Sigmoid colon (tissue), 7 donors: Measurements from ENCODE around the gene LARP4. TPM values are rescaled to one million over a fixed set of nuclear protein-coding genes. Genes with fewer than 3 reads are reported as not detected.
A peak's percentile ranks its signal among the peaks of the same experiment; 100 is the strongest.
"Not testable (repeated sequence)": the region's sequence is repeated elsewhere in the genome, so short reads cannot be mapped to it uniquely, and the experiment has no call there.

Experiments used
- DNase-seq: peaks from one replicate; pipeline ENCODE4 v3.0.0-alpha.2; 2019
- H3K27ac ChIP-seq, 4 donors: fragments of 200-600 bp; sonication (generic); one replicate each; pipeline ENCODE4 v1.5.1; 2016 to 2019; ENCODE audit warnings: mild to moderate bottlenecking in 1 of 4
- H3K27me3 ChIP-seq, 3 donors: fragments of 200-600 bp; sonication (generic); one replicate each; pipeline ENCODE4 v1.5.1; 2019; ENCODE audit warnings: mild to moderate bottlenecking in 1 of 3
- H3K36me3 ChIP-seq, 4 donors: fragments of 200-600 bp; sonication (generic); one replicate each; pipeline ENCODE4 v1.5.1; 2016 to 2019
- H3K4me1 ChIP-seq, 4 donors: fragments of 200-600 bp; sonication (generic); one replicate each; pipeline ENCODE4 v1.5.1; 2017 to 2019
- H3K4me3 ChIP-seq, 4 donors: fragments of 200-600 bp; sonication (generic); one replicate each; pipeline ENCODE4 v1.5.1; 2017 to 2019; ENCODE audit warnings: mild to moderate bottlenecking in 2 of 4, moderate library complexity in 1 of 4
- H3K9me3 ChIP-seq, 4 donors: fragments of 200-600 bp in 3 of 4; sonication (generic) in 3 of 4; one replicate each; pipeline versions ENCODE4 v1.5.1 to v1.6.1; 2013 to 2019
- EP300 ChIP-seq, 4 donors: sonication (generic); formaldehyde crosslinking; IDR thresholded peaks; one replicate each; pipeline ENCODE4 v1.6.1; 2017; ENCODE audit warnings: antibody characterized with exemption in 4 of 4
- POLR2A ChIP-seq, 2 donors: fragments of 450-650 bp; IDR thresholded peaks; one replicate each; pipeline ENCODE4 v1.6.1; 2016; ENCODE audit warnings: antibody characterized with exemption in 2 of 2, mild to moderate bottlenecking in 2 of 2, moderate library complexity in 2 of 2
- POLR2AphosphoS5 ChIP-seq, 4 donors: sonication (generic); formaldehyde crosslinking; IDR thresholded peaks; one replicate each; pipeline ENCODE4 v1.6.1; 2017; ENCODE audit warnings: antibody characterized with exemption in 4 of 4
- WGBS, 2 donors: extraction: QIAGEN DNeasy Blood & Tissue Kit; methylation state at CpG; one replicate each; pipeline ENCODE4 v1.1.7; 2013; 5-methylcytosine and 5-hydroxymethylcytosine counted together
- intact Hi-C: fragments of 100-400 bp; cut with DNase I; formaldehyde crosslinking; loops from one replicate; pipeline ENCODE4 v1.15.1; 2023
- polyA plus RNA-seq, 3 donors: library from polyadenylated mRNA; stranded (reverse); fragments of 200-250 nt; gene quantifications; one replicate each; pipeline ENCODE4 v1.2.3, GENCODE V29; 2013
- total RNA-seq, 4 donors: library from RNA; depleted of rRNA; stranded (reverse); fragments of >200 nt; gene quantifications; one replicate each; pipeline ENCODE4 v1.1.0, GENCODE V29; 2016
- TF ChIP-seq, protein P1 (sequence below), 4 experiments: fragments of 450-650 bp in 3 of 4; fragments of 200-600 bp in 1 of 4; IDR thresholded peaks; one replicate each; pipeline ENCODE4 v1.5.1; 2016 to 2019; ENCODE audit warnings: antibody characterized with exemption in 4 of 4, mild to moderate bottlenecking in 3 of 4, moderate library complexity in 2 of 4
- donor health status: healthy with polysubstance abuse.
- donor health status: Bipolar disorder and iron deficiency.
- donor health status: healthy.

The LARP4 gene
- total and polyA plus RNA-seq, 7 donors: 4.9 to 78.4 (median 51.9) TPM

DNA sequence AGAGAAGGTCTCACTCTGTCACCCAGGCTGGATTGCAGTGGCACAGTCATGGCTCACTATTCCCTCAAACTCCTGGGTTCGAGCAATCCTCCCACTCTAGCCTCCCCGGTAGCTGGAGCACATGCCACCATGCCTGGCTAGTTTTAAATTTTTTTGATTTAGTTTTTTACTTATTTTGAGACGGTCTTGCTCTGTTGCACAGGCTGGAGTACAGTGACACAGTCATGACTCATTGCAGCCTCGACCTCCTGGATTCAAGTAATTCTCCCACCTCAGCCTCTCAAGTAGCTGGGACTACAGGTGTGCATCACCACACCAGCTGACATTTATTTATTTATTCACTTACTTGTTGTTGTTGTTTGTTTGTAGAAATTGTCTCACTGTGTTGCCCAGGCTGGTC, 81.9 kb downstream of the LARP4 start:
- Histone ChIP-seq H3K36me3 (peaks cover 0 to 15% (median 0%) of the 10 kb centered on the region in 4 donors), H3K4me1 (no peaks in the 10 kb centered on the region), H3K27me3 (no peaks in the 10 kb centered on the region), H3K9me3 (no peaks in the 10 kb centered on the region), H3K4me3 (no peak overlapping the region), H3K27ac (no peak overlapping the region)
- WGBS, 2 donors: 90 to 93% methylated on average over 4 of the region's 4 CpGs
- no peak for DNase-seq
- TF ChIP-seq POLR2AphosphoS5 (IDR thresholded peaks at IDR 0.05) (no peak), POLR2A (IDR thresholded peaks at IDR 0.05) (no peak), EP300 (IDR thresholded peaks at IDR 0.05) (no peak)
- TF ChIP-seq, protein P1, sequence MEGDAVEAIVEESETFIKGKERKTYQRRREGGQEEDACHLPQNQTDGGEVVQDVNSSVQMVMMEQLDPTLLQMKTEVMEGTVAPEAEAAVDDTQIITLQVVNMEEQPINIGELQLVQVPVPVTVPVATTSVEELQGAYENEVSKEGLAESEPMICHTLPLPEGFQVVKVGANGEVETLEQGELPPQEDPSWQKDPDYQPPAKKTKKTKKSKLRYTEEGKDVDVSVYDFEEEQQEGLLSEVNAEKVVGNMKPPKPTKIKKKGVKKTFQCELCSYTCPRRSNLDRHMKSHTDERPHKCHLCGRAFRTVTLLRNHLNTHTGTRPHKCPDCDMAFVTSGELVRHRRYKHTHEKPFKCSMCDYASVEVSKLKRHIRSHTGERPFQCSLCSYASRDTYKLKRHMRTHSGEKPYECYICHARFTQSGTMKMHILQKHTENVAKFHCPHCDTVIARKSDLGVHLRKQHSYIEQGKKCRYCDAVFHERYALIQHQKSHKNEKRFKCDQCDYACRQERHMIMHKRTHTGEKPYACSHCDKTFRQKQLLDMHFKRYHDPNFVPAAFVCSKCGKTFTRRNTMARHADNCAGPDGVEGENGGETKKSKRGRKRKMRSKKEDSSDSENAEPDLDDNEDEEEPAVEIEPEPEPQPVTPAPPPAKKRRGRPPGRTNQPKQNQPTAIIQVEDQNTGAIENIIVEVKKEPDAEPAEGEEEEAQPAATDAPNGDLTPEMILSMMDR (IDR thresholded peaks at IDR 0.05): no peak
- intact Hi-C loops: no loop called here

DNA sequence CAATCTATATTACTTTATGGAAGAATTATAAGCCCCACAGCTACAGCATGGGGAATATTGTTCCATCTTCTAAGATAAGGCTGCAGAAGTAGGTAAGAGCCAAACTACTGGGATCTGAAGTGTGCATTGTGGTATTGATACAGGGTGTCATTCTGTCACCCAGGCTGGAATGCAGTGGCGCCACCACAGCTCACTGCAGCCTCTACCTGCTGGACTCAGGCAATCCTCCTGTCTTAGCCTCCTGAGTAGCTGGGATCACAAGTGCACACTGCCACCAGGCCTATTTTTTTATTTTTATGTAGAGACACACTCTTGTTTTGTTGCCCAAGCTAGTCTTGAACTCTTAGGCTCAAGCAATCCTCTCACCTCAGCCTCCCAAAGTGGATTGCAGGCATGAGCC, 82.8 kb downstream of the LARP4 start:
- no peak overlapping the region for H3K4me3 ChIP-seq
- H3K9me3 ChIP-seq: no peaks in the 10 kb centered on the region
- no peak overlapping the region for H3K27ac ChIP-seq
- intact Hi-C loops: no loop called here
- TF ChIP-seq POLR2A (IDR thresholded peaks at IDR 0.05) (no peak), POLR2AphosphoS5 (IDR thresholded peaks at IDR 0.05) (no peak)
- no peaks in the 10 kb centered on the region for H3K27me3 ChIP-seq
- H3K36me3 ChIP-seq: peaks cover 0 to 8% (median 0%) of the 10 kb centered on the region in 4 donors
- H3K4me1 ChIP-seq: no peaks in the 10 kb centered on the region
- WGBS, 2 donors: 92 to 100% methylated on average over 1 of the region's 1 CpG
- DNase-seq: no peak

DNA sequence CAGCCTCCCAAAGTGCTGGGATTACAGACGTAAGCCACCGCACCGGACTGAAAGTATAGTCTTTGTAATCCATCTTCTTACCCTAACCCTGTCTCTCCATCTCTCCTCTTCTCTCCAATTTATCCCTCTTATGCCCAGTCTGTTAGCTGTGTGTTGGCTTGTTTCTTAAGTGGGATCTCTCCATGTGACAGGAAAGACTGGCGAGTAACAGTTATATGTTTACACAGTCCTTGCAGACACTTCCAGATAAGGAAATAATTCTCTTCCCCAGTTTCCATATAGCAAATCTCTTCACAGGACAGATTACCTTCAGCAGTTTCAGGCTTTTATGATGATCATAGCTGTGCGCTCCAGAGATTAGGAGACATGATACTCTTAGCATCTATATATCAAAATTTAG, 88.1 kb downstream of the LARP4 start:
- Histone ChIP-seq H3K9me3 (peaks cover 0 to 5% (median 1%) of the 10 kb centered on the region in 4 donors), H3K27ac (no peak overlapping the region), H3K36me3 (no peaks in the 10 kb centered on the region), H3K27me3 (no peaks in the 10 kb centered on the region), H3K4me1 (no peaks in the 10 kb centered on the region), H3K4me3 (no peak overlapping the region)
- no peak for DNase-seq
- WGBS, 2 donors: 86 to 87% methylated on average over 5 of the region's 5 CpGs
- TF ChIP-seq POLR2A (IDR thresholded peaks at IDR 0.05) (no peak), EP300 (IDR thresholded peaks at IDR 0.05) (no peak), POLR2AphosphoS5 (IDR thresholded peaks at IDR 0.05) (no peak)
- TF ChIP-seq, protein P1 (IDR thresholded peaks at IDR 0.05): no peak
- intact Hi-C loops: no loop called here

DNA sequence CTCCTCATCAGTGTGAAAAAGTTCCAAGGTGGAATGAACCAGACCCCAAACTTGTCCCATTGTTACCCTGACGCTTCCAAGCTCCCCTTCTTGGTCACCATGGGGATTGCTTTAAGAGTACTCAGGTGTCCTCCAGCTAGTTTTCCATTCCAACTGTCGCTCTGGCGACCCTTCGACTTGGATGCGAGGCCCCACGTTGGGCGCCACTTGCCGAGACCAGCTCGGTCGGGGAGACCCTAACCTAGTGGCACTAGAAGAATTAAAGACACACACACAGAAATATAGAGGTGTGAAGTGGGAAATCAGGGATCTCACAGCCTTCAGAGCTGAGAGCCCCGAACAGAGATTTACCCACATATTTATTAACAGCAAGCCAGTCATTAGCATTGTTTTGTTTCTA, 97.4 kb downstream of the LARP4 start:
- H3K27me3 ChIP-seq, DNase-seq, intact Hi-C loops, H3K27ac ChIP-seq, H3K4me3 ChIP-seq, H3K36me3 ChIP-seq, H3K4me1 ChIP-seq: not testable (repeated sequence)
- WGBS, 2 donors: 95 to 96% methylated on average over 11 of the region's 11 CpGs
- H3K9me3 ChIP-seq: peaks cover 3 to 18% (median 9%) of the 10 kb centered on the region in 4 donors

DNA sequence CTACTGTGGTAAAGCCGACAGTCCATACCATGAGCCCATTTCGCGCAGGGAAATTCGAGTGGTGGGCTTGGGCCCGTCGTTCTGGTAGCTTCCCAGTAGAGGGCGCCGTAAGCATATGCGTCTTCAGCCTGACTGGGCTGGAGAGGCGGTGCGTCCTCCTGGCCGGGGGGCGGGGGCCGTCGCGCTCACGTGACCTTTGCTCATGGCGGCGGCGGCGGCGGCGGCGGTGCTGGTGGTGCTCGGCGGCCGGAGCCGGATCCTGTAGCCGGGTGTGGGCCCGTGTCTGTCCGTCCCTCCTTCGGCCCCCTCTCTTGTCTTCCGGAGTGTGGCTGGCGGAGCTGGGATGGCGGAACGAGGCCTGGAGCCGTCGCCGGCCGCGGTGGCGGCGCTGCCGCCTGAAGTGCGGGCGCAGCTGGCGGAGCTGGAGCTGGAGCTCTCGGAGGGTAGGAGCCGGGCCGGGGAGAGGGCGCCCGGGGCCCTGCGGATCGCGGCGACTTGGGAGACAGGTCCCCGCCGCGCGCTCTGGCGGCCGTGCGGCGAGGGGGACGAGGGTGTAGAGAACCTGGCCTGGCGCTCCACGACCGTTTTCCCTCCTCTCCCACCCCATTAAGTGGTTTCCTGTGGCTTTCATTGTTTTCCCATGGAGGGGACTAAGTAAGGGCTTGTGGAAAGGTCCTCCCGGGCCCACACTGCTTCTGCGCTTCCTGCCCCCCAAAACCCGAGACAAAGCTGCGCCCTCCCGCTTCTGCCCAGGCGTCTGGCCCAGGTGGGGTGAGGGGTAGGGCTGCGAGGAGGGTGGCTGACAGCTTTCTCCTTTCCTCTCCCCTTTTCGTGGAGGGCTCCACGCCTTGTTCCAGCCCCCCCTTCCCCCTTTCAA, 104.4 kb downstream of the LARP4 start, which contains the start of gene DIP2B:
Gene DIP2B (plus strand): TSS at position 188 of the 877 bp plus-strand sequence. CDS start 156 bp downstream, at position 344.
- Histone ChIP-seq H3K4me3 (peak within 1 kb of the TSS; percentile 69 to 93 (median 92)), H3K4me1 (peaks cover 0 to 41% (median 32%) of the 10 kb centered on the region in 4 donors), H3K36me3 (no peaks in the 10 kb centered on the region), H3K27ac (peak within 1 kb of the TSS; percentile 92 to 98 (median 97)), H3K27me3 (no peaks in the 10 kb centered on the region), H3K9me3 (no peaks in the 10 kb centered on the region)
- WGBS, 2 donors: 1% methylated on average over 77 of the region's 77 CpGs
- TF ChIP-seq, protein P1 (IDR thresholded peaks at IDR 0.05): peak; percentile 72 to 97 (median 93)
- no peak for TF ChIP-seq POLR2A (IDR thresholded peaks at IDR 0.05)
- TF ChIP-seq POLR2AphosphoS5 (IDR thresholded peaks at IDR 0.05): peak in 3 of 4 donors; percentile 44 to 73 (median 72)
- intact Hi-C loops: loop anchor here (1.0 to 10.0 kb wide), 4 partner anchors 70 to 230 kb away; no protein-coding TSS in a partner anchor
- peak; percentile 98 for DNase-seq
